Measurements from ENCODE around the gene ARID3B.

GRCh38 chr15:74625693-74626092 lies 84.7 kb downstream of the ARID3B start:
- TF ChIP-seq EZH2phosphoT487 (IDR thresholded peaks at IDR 0.05; ENCODE audit: low read depth, severe bottlenecking, unreplicated experiment) = no peak
- TF ChIP-seq EZH2 (IDR thresholded peaks at IDR 0.05; ENCODE audit: borderline replicate concordance) = no peak
